Fibroblast of skin of right quadriceps (primary cell): ENCODE data around the gene NBAS.
"Not testable (repeated sequence)": the region's sequence is repeated elsewhere in the genome, so short reads cannot be mapped to it uniquely, and the experiment has no call there.

ENCODE experiments used
- DNase-seq: peaks from one replicate; pipeline ENCODE4 v3.0.0-alpha.2; 2013

The NBAS gene

DNA sequence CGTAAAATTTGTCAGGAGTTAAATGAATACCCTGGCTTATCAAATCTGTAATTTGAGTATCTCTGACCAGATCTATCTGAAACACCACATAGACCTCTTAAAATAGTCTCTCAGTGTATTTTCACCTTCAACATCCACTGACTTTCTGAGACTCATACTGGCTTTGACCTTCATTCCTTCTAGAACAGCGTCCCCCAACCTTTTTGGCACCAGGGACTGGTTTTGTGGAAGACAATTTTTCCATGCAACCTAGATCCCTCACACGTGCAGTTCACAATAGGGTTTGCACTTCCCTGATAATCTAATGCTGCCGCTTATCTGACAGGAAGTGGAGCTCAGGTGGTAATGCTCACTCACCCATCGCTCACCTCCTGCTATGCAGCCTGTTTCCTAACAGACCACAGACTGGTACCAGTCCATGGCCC is 3.2 kb downstream of the NBAS start:
- DNase-seq, result no peak

DNA sequence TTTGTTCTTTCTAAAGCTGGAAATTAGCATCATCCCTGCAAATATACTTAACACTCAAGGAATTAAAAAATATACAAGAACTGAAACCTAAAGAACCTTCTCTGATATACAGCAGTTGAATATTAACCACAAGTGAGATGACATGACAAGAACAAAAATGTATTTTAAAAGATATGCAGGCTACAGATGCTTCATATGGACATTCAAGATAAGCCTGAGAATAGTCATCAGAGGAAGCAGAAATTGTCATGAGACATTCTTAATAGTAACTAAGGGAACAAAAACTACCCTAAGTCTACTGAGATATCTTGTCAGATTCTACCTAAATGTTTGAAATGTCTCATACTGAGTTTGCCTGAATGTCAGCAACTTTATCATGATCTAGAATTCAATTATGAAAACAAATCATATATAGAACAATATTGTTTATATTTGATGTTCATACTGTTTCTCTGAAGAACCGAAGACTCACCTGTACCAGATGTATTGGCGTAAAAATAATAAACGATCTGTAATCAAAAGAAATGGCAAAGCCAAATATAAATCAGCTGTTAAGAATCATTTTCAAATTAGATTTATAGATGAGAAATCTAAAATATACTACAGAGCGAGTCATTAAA is 4.7 kb downstream of the NBAS start:
- no peak for DNase-seq

DNA sequence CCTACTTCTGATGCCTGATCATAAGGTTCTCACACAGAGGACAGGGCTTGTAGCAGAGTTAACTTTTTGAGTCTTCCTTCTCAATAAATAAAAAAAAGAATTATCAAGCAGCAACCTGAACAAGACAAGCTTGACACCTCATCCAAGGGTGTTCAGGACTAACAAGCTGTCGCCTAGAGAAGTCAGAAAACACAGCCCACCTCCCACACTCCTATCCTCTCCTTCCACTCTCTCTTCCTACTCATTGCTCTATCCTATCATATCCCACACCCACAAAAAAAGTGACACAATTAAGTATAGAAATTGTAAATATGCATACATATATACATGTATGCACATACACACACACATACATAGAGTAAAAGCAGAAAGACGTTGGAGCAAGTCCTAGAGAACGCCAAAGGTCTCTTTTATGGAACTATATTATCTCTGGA is 5.4 kb downstream of the NBAS start:
- no peak for DNase-seq

DNA sequence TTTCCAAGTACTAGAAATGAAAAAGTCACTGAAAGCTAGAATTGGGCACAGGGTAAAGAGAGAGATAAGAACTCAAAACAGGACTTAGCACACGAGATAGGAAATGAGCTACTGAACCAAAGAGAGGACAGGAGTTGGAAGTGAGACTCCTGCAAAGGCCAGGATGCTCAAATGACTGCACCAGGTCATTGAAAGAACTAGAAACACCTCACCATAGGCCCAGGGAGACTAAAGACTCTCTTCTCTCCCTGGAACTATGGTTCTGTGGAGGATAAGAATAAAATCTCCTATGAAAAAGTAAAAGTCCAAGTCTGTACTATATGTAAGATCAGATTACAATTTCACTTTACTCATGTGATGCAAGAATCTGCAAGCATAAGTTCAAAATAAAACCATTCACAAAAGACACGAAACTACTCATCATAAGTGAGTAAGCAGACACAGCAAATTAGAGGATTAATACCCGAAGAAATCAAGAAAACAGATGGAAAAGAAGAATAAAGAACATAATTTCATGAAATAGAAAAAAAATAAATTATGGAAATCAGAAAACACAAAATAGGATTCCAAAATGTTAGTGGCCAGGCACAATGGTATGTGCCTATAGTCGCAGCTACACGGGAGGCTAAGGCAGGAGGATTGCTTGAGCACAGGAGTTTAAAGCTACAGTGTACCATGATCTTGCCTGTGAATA is 6.5 kb downstream of the NBAS start:
- DNase-seq, result peak; percentile 49

DNA sequence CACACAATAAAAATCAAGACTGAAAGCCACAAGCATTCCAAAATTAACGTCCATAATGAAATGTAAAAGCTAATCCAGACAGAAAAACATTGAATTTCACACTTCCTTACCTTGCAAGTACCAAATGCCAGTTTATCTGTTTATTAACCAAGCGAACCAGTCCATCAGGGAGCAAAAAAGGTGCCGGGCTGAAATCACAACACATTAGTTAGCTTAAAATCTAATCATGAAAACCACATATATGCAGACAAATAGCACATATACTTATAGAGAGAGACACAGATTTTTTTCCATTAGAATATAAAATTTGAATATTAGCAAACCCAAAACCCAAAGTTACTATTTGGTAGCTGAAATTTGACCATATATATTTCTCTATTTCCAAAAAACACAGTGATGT is 7.2 kb downstream of the NBAS start:
- no peak for DNase-seq

DNA sequence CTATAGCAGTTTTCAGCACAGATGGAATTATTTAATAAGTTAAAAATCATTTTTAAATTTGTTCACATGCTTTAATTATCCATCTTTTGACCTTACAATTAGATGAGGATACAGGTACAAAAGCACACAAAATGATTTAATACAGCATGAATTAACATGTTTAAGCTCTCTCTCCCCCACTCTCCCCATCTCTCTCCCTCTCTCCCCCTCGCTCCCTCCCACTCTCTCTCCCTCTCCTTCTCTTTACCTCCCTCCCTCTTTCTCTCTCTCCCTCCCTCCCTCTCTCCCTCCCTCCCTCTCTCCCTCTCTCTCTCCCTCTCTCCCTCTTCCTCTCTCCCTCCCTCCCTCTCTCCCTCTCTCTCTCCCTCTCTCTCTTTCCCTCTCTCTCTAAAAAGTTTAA is 7.6 kb downstream of the NBAS start:
- DNase-seq, result no peak

DNA sequence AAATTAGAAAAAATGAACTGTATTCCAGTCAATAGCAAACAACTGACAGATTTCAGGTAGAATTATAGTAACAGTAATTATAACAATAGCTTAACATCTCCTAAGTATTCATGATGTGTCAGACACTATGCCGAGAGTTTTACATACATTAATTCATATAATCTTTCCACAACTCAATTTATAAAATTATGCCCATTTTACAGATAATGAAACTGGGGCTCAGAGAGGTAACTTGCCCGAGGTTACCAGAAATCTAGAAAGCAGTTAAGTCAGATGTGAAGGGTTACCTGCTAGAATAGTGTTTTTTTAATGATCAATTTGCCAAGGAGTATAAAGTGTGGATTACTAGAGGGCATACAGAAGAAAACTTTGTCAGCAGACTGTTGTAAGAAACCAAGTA is 12.2 kb downstream of the NBAS start:
- no peak for DNase-seq

DNA sequence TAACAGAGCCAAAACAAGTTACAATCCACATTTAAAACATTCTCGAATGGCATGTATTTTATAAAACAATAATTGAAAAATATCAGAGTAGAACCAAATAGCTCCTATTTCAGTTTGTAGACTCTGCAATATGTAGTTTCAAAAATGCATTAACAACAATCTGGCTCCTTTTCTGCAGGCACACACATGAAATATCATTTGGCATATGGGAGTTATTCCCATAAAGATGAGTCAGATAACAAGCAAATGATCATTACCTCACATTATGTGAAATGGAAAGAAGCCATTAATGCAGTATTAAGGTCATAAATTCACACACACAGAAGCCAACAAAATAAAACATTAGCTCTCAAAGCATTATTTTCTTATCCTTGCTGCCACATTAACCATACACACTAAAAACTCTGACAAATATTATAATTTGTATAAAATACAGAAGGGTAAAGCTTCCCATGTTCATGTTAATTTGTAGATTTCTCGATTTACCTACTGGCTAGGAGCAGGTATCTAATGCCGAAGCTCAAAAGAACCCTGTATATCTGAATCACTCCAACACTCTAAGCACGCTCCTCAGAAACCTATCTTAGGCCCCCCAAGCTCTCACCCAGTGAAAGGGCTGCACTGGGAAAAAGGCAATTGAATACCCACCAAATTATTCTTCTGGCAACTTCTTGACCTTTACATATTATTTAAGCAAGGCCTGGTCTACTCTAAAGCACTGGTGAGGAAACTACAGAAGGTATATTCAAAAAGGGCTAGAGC is 13.8 kb downstream of the NBAS start:
- peak; percentile 35 for DNase-seq

DNA sequence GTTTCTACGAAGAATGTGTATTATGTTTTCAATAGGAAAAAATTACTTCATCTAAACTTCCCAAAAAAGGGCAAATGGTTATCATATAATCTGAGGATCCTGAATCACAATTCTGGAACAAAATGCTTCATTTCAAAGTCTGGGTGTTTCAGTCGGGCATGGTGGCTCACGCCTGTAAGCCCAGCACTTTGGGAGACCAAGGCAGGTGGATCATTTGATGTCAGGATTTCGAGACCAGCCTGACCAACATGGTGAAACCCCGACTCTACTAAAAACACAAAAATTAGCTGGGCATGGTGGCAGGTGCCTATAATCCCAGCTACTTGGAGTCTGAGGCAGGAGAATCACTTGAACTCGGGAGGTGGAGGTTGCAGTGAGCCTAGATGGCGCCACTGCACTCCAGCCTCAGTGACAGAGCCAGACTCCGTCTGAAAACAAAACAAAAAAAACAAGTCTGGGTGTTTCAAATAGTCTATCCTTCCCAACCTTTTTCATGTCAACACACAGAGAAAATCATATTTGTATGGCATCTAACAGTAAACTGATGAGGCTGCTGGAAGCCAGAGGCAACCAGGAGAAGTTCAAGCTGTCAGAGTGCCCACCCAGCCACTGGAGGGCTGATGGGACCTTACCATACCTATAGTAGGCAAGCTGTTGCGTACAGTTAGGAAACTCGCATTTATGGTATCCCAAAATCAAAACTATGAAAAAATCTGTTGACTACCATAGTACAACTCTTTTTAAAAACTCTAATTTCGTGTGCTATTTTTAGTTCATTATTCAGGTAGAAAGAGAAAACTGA is 14.6 kb downstream of the NBAS start:
- no peak for DNase-seq

DNA sequence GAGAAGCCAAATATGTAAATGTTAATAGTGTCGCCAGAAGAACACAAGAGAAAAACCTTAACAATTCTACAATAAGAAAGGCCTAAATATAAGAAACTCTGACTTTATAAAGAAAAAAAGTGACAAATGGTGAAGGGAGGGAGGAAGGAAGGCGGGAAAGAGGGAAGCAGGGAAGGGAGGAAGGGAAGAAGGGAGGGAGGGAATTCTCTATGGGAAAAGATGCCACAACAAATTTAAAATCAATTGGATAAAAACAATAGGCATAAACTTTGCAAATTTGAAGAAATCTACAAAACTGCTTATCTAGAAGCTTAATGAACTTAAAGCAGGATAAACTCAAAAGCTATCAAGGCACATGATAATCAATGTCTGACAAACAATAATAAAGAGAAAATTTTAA is 16.9 kb downstream of the NBAS start:
- no peak for DNase-seq

DNA sequence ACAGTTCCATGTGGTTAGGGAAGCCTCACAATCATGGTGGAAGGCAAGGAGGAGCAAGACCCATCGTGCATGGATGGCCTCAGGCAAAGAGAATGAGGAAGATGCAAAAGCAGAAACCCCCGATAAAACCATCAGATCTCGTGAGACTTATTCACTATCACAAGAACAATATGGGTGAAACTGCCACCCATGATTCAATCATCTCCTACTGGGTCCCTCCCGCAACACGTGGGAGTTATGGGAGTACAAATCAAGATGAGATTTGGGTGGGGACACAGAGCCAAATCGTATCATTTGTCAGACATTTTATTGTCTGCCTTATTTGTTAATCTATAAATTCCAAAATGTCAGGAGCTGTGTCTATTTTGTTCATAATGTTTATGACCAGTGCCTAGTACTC is 17.6 kb downstream of the NBAS start:
- no peak for DNase-seq

DNA sequence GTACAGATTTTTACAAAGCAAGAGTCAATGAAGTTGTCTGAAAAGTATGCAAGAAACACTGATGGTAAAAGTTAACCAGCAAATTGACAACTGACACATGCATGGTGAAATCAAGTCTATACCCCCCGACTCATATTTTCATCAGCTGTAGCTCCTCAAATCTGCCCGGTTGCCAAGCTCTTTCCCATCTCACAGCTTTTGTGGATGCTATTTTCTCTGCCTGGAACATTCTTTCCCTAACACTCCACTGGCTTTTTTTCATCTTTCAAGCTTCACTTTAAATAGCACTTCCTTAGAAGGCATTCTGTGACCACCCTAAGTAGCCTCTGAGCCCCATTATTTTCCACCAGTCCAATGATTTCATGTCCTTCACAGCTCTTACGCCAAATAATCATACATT is 18.1 kb downstream of the NBAS start:
- DNase-seq, result no peak

DNA sequence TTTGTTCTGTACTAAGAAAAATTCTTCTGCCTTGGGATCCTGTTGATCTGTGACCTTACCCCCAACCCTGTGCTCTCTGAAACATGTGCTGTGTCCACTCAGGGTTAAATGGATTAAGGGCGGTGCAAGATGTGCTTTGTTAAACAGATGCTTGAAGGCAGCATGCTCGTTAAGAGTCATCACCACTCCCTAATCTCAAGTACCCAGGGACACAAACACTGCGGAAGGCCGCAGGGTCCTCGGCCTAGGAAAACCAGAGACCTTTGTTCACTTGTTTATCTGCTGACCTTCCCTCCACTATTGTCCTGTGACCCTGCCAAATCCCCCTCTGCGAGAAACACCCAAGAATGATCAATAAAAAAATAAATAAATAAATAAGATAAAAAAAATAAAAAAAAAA is 18.9 kb downstream of the NBAS start:
- DNase-seq, result not testable (repeated sequence)

DNA sequence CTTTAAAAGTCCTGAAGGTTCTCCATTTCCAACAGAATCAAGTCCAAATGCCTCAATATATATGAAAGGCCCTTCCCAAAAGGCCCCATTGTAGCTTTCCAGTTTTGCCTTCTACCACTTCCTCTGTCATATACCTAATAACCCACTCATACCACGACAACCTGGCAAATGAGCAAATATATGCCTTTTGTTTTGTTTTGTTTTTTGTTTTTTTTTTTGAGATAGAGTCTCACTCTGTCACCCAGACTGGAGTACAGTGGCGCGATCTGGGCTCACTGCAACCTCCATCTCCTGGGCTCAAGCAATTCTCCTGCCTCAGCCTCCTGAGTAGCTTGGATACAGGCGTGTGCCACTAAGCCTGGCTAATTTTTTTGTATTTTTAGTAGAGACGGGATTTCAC is 20.6 kb downstream of the NBAS start:
- not testable (repeated sequence) for DNase-seq

DNA sequence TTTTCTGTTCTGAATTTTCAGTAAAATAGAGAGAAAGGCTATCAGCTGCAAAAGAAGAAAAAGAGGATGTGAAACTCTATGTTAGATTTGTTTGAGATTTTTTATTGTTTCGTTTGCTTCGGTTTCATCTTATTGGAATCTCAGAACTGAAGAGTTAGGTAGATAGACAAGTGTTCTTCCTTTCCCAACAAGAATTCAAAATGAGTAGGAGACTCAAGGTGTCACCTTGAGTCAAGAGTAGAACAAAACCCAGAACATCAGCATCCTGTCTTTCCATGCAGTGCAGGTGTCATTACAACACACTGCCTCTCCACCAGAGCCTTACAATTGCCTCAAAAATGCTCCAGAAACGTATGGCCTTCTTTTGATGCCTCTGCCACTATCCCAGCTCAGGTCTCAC is 21.1 kb downstream of the NBAS start:
- DNase-seq, result no peak

DNA sequence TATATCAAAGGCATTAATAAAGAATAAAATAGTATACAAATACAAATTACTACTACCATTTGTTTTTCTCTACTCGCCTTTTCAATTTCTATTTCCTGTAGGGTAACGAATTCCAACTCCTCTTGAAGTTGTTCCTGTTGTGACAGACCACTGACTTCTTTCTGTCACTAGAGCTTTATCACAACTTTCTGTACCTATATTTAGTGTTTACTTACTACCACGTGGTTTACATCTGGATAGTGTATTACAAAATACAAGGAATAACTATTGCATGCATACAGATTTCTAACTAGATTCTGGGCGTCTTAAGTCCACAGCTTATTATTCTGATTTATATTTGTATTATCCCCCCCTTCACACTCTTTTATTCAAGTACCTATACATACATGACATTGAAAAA is 22.3 kb downstream of the NBAS start:
- no peak for DNase-seq

DNA sequence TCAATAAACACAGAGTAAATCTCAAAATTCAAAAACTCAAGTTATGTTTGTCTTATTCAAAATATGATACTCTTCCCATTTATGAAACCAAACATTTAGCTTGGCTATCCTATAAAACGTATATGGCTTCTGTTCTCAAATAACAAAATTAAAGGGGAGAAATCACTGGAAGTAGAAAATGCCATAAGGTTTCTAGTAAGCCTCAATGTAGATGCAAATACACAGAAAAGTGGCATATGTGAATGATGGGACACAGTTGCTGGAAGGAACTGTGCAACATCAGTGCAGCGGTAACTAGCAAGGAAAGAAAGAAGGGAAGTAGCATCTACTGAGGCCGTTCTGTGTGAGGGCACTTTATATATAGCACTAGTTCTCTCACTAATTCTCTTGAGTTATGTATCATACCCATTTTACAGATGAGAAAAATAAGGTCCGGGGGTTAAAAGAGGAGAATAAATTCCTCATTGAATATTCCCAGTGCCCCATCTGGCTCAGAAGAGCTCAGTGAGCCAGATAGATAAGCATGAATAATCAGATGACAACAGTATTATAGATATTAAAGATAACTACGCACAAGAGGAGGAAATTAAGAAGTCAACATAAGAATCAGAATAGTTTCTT is 27.2 kb downstream of the NBAS start:
- DNase-seq, result no peak

DNA sequence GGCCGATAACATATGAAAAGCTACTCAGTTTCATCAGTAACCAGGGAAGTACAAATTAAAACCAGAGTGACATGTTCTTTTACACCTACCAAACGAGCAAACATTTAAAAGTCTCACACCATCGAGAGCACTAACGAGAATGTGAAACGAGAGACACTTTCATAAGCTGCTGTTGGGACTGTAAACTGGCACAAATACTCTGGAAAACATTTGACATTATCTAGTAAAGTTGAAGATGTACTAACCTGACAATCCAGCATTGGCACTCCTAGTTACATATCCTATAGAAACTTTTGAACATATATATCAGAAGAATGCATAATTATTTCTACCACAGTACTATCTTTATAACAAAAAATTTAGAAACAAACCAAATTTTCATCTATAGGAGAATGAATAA is 28.1 kb downstream of the NBAS start:
- DNase-seq, result no peak

DNA sequence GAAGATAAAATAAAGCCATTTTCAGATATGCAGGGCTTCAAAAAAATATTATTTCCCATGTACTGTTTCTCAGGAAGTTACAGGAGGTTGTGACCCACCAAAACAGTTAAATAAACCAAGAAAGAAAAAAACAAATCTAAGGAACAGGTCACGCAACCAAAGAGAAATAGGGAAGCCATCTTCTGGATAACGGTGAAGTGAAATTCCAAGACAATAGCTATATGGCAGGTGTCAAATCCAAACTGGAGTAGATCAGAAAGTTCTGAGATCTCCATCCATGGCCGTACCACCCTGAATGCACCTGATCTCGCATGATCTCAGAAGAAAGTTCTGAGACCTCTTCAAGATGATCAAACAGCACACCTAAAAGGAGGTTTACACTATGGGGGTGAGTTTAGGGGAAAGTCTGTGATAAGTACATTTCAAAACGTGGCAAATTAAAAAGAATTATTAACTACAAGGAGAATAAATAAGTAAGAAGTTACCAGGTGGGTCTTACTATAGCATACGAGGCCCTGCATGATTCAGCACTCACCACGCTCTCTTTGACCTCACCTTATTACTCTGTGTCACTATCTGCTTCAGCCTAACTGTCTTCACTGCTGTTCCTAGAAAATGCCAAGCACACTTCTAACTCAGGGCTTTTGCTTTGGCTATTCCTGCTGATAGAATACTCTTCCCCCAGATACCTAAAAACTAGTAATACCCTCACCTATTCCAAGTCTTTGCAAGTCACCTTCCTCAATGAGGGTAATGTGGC is 29.9 kb downstream of the NBAS start:
- DNase-seq, result no peak

DNA sequence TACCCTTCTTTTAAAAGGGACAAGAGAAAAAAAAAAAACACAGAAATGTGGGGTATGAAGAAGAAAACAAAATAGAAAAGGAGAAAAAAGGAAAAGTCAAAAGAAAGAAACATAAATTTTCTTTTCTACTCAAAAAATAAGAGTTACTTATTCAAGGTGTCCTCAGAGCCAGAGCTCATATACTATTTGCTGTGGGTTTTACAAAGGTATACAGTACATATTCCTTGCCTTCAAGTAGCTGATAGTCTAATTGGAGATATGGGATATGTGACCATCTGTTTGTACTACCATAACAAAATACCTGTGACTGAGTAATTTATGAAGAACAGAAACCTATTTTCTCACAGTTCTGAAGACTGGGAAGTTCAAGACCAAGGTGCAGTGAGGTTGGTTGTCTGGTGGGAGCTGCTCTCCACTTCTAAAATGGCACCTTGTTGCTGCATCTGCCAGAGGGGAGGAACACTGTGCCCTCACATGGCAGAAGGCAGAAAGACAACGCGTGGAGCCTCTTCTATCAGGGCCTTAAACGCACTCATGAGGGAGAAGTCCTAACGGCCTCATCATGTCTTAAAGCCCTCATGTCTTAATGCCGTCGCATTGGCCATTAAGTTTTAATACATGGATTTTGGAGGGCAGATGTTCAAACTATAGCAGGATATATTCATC is 33.9 kb downstream of the NBAS start:
- DNase-seq, result no peak

DNA sequence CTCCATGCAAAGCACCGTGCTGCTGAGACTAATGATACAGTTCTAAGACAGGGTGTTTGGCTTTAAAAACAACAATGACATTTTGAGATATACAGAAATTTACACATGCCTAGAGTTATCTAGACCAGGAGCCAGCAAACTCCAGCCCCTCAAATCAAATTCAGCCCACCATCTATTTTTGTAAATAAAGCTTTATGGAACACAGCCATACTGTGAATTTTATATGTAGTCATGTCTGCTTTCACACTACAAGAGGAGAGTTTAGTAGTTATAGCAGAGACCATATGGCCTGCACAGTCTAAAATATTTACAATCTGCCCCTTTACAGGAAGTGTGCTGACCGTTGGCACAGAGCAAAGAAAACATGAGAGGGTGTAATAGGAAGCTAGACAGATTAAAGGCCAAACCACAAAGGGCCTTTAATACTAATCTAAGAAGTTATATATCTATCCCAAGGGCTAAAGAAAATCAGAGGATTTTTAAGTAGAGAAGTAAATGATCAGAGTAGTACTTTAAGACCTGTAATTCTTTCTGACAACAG is 39.4 kb downstream of the NBAS start:
- no peak for DNase-seq
